NCI-H1694 treated with DMSO at 0.1 percent for 48 hours (cell line): ENCODE data around the gene NCOA4.
"Not testable (repeated sequence)": the region's sequence is repeated elsewhere in the genome, so short reads cannot be mapped to it uniquely, and the experiment has no call there.

ENCODE experiments used
- DNase-seq: peaks from one replicate; lab custom pipeline; 2025; lab: John Stamatoyannopoulos, UW

Gene NCOA4

DNA sequence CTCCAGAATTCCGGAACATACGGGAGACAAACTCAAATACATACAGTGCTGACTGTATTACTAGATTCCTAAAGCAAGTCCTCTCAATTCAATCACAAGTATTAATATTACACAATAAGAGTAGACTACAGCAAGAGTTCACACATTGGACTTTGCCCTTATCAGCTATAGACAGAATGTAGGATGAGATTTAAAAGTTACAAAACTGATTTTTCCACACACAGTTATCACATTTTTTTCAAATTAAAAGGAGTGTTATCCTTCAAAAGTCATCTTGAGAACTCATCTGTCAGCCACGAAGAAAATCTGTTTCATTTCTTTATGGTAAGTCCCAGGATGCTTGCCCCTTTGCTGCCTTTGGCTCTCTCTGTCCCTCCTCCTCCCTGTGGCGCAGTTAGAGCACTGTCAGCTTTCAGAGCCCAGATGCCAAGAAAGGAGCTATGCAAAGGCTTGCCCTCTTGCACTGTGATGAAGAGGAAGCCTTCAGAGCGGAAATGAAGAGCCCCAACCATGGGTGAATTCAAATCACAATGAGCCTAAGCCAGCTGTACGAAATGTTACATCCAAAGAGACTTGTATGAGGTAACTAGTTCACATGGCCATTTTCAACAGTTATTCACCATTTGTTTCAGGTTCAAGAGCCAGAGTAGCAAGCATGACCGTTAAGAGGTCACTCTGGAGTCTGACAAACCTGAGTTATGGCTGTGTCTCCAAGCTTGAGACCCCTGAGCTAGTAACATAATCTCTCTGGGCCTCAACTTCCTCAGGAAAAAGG lies 10.7 kb downstream of the NCOA4 start:
- DNase-seq: no peak

DNA sequence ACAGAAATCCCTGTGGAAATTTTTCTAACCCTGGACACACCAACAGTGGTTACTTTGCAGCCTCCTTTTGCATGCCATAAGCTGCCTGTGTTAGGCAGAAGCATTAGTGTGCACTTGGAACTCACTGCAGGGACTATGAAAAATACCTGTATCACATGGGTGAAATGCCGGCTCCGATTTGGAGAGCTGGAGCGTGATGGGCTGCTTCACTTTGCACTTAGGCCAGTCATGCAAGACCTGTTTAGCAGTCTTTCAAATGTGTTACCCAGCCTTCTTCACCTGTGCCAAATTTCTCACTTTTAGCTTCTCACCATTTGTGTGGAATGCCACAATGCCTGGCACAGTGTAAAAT lies 11.3 kb downstream of the NCOA4 start:
- DNase-seq: no peak

DNA sequence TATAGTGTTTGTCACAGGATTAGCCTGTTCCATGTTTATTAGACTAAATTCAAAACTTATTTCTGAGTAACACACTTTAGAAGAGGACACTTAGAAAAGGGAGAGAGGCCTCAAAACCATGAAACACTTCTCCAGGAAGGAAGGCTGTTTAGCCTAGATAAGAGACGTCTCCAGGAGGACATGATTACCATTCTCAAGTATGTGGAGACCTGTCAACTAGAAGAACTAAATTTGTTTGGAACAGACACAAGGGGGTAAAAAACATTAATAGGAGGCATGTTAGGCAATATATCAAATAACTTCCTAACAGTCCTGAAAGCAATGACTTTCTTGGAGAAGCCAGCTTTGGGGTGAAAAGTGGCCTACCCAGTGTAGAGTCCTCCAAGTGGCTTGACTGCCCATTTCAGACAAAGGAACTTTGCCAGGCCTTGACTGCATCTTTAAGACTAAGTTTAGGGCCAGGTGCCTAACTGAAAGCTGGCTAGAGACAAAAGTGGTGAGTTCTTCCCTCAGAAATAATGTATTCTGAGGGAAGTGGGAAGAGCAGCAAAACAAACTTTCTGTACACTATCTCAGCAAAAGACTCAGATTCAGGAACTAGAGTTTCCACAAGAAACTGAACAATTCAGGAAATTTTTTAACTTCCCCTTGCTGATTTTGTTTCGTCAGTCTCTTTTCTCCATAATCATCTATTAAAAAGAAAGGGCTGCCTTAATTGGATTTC lies 11.8 kb downstream of the NCOA4 start:
- no peak for DNase-seq

- DNase-seq: no peak
Observed at GRCh38 chr10:46017733-46018132, 12.7 kb downstream of the NCOA4 start.

DNA sequence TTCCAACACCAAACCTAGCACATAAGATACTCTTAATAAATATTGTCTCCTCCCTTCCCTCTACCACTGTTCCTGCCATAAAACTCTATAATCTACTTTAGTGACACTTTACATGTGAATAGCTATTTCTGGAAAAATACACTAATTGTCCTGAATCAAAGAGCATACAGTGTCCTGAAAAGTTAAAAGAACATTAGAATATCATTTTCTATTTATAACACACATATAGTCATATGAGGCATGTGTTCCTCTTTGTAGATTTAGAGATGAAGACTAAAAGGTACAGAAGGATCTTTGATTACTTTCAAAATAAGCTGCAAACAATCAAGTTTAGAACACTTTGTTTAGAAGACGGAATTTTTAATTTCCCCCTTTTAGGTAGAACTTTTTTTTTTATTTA lies 13.6 kb downstream of the NCOA4 start:
- no peak for DNase-seq

- DNase-seq: no peak
Observed at GRCh38 chr10:46016190-46016589, 14.2 kb downstream of the NCOA4 start.

- no peak for DNase-seq
Observed at GRCh38 chr10:46014683-46015405, 15.6 kb downstream of the NCOA4 start.

DNA sequence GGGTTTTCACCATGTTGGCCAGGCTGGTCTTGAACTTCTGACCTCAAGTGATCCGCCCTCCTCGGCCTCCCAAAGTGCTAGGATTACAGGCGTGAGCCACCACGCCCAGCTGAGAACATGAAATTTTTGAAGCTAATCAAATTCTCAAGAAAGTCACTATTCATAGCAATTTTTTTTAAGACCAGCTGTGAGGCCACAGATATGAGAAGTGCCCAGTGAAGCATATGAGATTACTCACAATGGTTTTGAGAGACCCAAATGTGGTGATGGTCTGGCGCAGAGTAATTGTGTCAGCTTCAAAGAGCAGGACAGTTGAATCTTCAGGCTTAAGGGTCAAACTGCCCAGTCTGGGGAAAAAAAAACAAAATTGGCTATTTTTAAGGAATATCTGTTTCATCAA lies 16.2 kb downstream of the NCOA4 start:
- no peak for DNase-seq

DNA sequence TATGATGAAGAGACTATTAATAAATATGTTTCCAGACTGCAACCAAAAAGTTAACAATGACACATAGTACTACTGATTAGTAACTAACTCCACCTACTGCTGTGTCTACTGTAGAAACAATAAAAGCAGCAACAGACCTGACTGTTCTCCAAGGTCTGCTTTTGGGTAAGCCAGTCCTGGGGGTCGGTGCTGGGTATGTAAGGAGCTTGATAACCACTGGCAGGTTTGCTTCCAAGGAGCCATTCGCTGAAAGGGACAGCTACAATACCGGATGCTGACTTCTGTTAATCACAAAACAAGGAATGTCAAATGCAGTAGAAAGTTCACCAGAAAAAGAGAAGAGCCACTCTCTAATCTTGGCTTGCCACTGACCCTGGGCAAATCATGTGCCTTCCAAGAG lies 17.7 kb downstream of the NCOA4 start:
- DNase-seq: no peak

GRCh38 chr10:46006219-46006618 lies 24.2 kb downstream of the NCOA4 start:
- no peak for DNase-seq

DNA sequence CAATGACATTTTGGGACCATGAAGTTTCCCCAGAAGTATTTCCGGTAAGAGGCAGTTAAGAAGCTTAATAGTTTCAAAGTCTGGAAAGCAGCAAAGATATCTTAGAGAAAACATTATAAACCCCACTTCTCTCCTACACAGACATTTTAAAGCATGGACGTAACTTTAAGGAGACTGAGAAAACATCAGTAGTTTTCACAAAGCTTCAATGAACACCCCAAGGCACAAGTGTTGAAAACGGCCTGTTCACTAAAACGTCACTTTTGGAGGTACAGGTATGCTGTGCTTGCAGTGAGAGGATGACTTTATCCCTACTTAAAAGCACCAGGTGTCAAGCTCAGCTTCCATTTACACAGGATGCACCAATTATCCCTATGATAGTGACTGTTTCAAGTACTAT lies 25.0 kb downstream of the NCOA4 start:
- DNase-seq: no peak

- no peak for DNase-seq
Observed at GRCh38 chr10:46004963-46005362, 25.5 kb downstream of the NCOA4 start.

GRCh38 chr10:46002916-46003693 lies 27.3 kb downstream of the NCOA4 start:
- no peak for DNase-seq

DNA sequence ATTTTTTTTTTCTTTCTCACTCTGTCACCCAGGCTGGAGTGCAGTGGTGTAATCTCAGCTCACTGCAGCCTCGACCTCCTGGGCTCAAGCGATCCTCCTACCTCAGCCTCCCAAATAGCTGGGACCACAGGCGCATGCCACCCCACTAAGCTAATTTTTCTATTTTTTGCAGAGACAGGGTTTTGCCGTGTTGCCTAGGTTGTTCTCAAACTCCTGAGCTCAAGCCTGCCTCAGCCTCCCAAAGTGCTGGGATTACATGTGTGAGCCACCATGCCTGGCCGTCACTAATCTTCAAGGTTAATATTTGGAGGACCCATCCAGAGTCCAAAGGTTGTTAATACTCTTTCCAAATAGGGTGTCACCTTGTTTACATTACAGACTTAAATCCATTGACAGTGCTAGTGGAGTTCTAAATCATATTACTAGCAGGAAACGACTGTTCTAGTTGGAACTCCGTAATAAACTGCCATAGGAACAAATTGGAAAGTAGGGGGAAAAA lies 28.2 kb downstream of the NCOA4 start:
- not testable (repeated sequence) for DNase-seq

DNA sequence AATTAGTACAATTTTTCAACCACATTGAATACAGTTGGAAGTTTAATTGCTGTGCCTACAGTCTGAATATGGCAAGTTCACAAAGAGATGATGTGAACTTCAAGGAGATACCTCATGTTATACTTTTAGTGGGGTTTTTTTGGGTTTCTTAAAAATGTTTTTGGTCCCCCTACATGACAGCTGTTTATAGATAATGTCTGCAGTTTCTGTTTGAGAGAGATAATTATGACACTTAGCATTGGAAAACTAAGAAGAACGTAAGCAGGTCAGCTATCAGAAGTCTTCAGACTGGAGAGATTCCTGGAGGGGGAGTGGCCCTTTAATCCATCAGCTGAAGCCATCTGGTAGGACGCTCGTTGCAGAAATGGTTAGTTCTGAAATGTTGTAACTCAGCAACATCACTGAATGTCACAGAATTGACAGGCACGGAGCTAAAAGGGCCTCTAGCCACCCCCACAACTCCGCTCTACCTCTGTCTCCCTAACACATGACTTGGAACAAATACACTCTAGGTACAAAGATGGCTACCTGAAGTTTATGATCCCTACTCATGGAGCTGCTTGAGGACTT lies 29.2 kb downstream of the NCOA4 start:
- no peak for DNase-seq

- DNase-seq: no peak
Observed at GRCh38 chr10:46000538-46000937, 29.9 kb downstream of the NCOA4 start.

GRCh38 chr10:45999955-46000354 lies 30.5 kb downstream of the NCOA4 start:
- DNase-seq: not testable (repeated sequence)

DNA sequence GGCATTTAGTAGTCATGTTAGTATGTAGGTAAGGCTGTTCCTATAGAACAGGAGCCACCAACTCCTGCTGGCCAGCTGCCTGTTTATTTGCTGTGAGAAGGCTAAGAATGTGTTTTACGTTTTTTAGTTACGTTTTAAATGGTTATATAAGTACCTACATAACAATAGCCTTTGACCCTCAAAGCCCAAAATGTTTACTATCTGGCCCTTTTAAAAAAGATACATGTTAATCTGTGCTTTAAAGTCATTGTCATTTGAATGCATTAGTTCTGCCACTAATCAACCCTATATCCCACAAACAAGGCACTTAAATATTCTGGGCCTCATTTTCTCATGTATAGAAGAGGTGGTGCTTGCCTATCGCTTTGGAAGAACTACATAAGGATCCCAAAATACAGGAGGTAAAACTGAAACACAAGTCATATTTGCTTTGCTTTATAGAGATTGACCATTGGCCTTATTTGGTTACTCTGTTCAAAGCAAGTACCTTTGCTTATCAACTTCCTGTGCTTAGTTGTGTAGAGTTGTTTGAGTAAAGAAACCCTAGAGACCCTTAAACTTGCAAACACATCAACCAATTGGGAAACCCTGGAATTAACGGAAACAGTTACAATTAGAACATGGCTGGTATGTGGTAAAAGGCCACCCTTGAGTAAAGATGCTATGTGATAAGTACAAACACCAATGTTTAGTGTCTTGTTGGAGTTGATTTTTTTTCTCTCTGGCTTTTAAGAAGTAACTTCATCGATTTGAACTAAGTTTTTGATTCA lies 32.2 kb downstream of the NCOA4 start:
- no peak for DNase-seq

- no peak for DNase-seq
Observed at GRCh38 chr10:45997557-45997956, 32.9 kb downstream of the NCOA4 start.

GRCh38 chr10:45985590-45985989 lies 44.8 kb downstream of the NCOA4 start:
- not testable (repeated sequence) for DNase-seq

- not testable (repeated sequence) for DNase-seq
Observed at GRCh38 chr10:45984473-45984872, 46.0 kb downstream of the NCOA4 start.
